CD8-positive, alpha-beta memory T cell (primary cell): ENCODE data around the gene SCAPER. TPM values are rescaled to one million over a fixed set of nuclear protein-coding genes. Genes with fewer than 3 reads are reported as not detected.

ENCODE experiments used
- CTCF ChIA-PET: fragments of 350-600 bp; sonication (Branson Sonifier 250); formaldehyde crosslinking; loops from one replicate; lab custom pipeline; 2021; ENCODE audit warnings: antibody characterized with exemption; lab: Charles Lee
- POLR2A ChIA-PET: fragments of 350-600 bp; sonication (Branson Sonifier 250); formaldehyde crosslinking; loops from one replicate; lab custom pipeline; 2021; ENCODE audit warnings: antibody characterized with exemption; lab: Charles Lee
- DNase-seq, 5 donors: peaks; one replicate each; pipeline versions ENCODE4 v3.0.0 to v3.0.0-alpha.2; 2020 to 2022; ENCODE audit warnings: mixed read lengths in 1 of 5
- H3K27ac ChIP-seq: one replicate; pipeline ENCODE4 v1.7.0; 2013; ENCODE audit warnings: low read depth, mild to moderate bottlenecking, low read length, moderate library complexity
- H3K27me3 ChIP-seq: 2 replicates; pipeline ENCODE4 v1.7.0; 2013; ENCODE audit warnings: low read length, mild to moderate bottlenecking; ENCODE audit not compliant: insufficient read depth, poor library complexity, severe bottlenecking
- H3K36me3 ChIP-seq: 2 replicates; pipeline ENCODE4 v1.7.0; 2013; ENCODE audit warnings: mild to moderate bottlenecking, low read length, moderate library complexity; ENCODE audit not compliant: insufficient read depth
- H3K4me1 ChIP-seq: 2 replicates; pipeline ENCODE4 v1.7.0; 2013; ENCODE audit warnings: mild to moderate bottlenecking, low read length, moderate library complexity; ENCODE audit not compliant: insufficient read depth
- H3K4me3 ChIP-seq: 2 replicates; pipeline ENCODE4 v1.7.0; 2013; ENCODE audit warnings: mild to moderate bottlenecking, low read length
- H3K9me3 ChIP-seq: 2 replicates; pipeline ENCODE4 v1.7.0; 2013; ENCODE audit warnings: mild to moderate bottlenecking, low read length
- H3K27ac Mint-ChIP-seq, 8 donors: one replicate each; pipeline ENCODE4 v1.8.0; 2020 to 2021; ENCODE audit warnings: mixed read lengths in 8 of 8, mild to moderate bottlenecking in 6 of 8, inconsistent platforms in 3 of 8, moderate library complexity in 3 of 8
- H3K27me3 Mint-ChIP-seq, 2 donors: one replicate each; pipeline ENCODE4 v1.8.0; 2020 to 2021; ENCODE audit warnings: mixed read lengths in 2 of 2, mild to moderate bottlenecking in 1 of 2, moderate library complexity in 1 of 2
- H3K36me3 Mint-ChIP-seq, 3 donors: one replicate each; pipeline ENCODE4 v1.8.0; 2020 to 2021; ENCODE audit warnings: mixed read lengths in 3 of 3, inconsistent platforms in 1 of 3, mild to moderate bottlenecking in 1 of 3
- H3K4me1 Mint-ChIP-seq, 3 donors: one replicate each; pipeline ENCODE4 v1.8.0; 2020 to 2021; ENCODE audit warnings: mixed read lengths in 3 of 3, inconsistent platforms in 1 of 3, mild to moderate bottlenecking in 1 of 3
- H3K4me3 Mint-ChIP-seq, 7 donors: one replicate each; pipeline ENCODE4 v1.8.0; 2020 to 2021; ENCODE audit warnings: mixed read lengths in 7 of 7, mild to moderate bottlenecking in 6 of 7, moderate library complexity in 4 of 7, inconsistent platforms in 2 of 7
- H3K9me3 Mint-ChIP-seq, 5 donors: one replicate each; pipeline ENCODE4 v1.8.0; 2020 to 2022; ENCODE audit warnings: mixed read lengths in 5 of 5, mild to moderate bottlenecking in 3 of 5, moderate library complexity in 2 of 5, inconsistent platforms in 1 of 5
- polyA plus RNA-seq: library from polyadenylated mRNA; unstranded; fragments of 300-500 nt; fragmentation: Illumina TruSeq; gene quantifications from one replicate; pipeline ENCODE4 v1.2.3, GENCODE V29; 2021
- total RNA-seq, 2 experiments: library from RNA; stranded (reverse); gene quantifications; one replicate each; pipeline ENCODE4 v1.2.3, GENCODE V29; 2021

The SCAPER gene
- total and polyA plus RNA-seq, 3 experiments from 2014 or later = 15.5 to 26.6 (median 16.0) TPM

DNA sequence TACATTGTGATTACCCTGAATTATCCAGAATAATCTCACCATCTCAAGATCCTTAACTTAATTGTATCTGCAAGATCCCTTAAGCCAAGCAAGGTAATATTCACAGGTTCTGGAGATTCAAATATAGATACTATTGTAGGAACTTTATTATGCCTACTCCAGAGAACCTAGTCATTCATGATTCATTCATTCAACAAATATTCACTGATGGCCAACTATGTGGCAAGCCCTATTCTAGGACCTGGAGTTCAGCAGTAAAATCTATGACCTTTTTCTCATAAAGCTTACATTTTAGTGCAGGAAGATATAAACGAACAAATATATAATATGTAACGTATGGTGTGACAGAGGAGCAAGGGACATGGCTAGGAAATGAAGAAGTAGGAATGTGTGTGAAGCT lies 519.0 kb downstream of the SCAPER start:
- no peaks in the 10 kb centered on the region for H3K9me3 ChIP-seq
- no peaks in the 10 kb centered on the region for H3K27me3 ChIP-seq

GRCh38 chr15:76384409-76384808 lies 520.7 kb downstream of the SCAPER start:
- POLR2A ChIA-PET = no interaction called here
- H3K27me3 Mint-ChIP-seq = no peaks in the 10 kb centered on the region
- CTCF ChIA-PET = no interaction called here
- no peaks in the 10 kb centered on the region for H3K27me3 ChIP-seq
- no peak overlapping the region for H3K4me3 ChIP-seq
- no peak overlapping the region for H3K27ac Mint-ChIP-seq
- no peak overlapping the region for H3K4me3 Mint-ChIP-seq
- no peak for DNase-seq
- H3K9me3 Mint-ChIP-seq = no peaks in the 10 kb centered on the region
- no peak overlapping the region for H3K27ac ChIP-seq
- H3K36me3 Mint-ChIP-seq = peaks cover 14 to 33% (median 30%) of the 10 kb centered on the region in 3 donors
- no peaks in the 10 kb centered on the region for H3K36me3 ChIP-seq
- no peaks in the 10 kb centered on the region for H3K4me1 Mint-ChIP-seq
- H3K4me1 ChIP-seq = no peaks in the 10 kb centered on the region
- no peaks in the 10 kb centered on the region for H3K9me3 ChIP-seq

More for the DNA sequence above, 519.0 kb downstream of the SCAPER start:
- H3K9me3 Mint-ChIP-seq = no peaks in the 10 kb centered on the region
- no peak for DNase-seq
- no peaks in the 10 kb centered on the region for H3K4me1 Mint-ChIP-seq
- Histone ChIP-seq H3K27ac (no peak overlapping the region), H3K36me3 (no peaks in the 10 kb centered on the region), H3K4me3 (no peak overlapping the region), H3K4me1 (no peaks in the 10 kb centered on the region)
- peaks cover 8 to 24% (median 19%) of the 10 kb centered on the region in 3 donors for H3K36me3 Mint-ChIP-seq
- no peak overlapping the region for H3K4me3 Mint-ChIP-seq
- ChIA-PET POLR2A (no interaction called here), CTCF (no interaction called here)
- H3K27ac Mint-ChIP-seq = no peak overlapping the region
- H3K27me3 Mint-ChIP-seq = peaks cover 0 to 3% of the 10 kb centered on the region in 2 donors

GRCh38 chr15:76382987-76383728 lies 522.0 kb downstream of the SCAPER start:
- no peak for DNase-seq
- no peaks in the 10 kb centered on the region for H3K9me3 ChIP-seq
- H3K36me3 ChIP-seq = no peaks in the 10 kb centered on the region
- ChIA-PET POLR2A (interaction anchor here (0.6 kb wide), 1 partner anchor 39 kb away, joined by 3 read pairs; no protein-coding TSS in a partner anchor), CTCF (no interaction called here)
- peaks cover 11 to 34% (median 31%) of the 10 kb centered on the region in 3 donors for H3K36me3 Mint-ChIP-seq
- H3K27ac Mint-ChIP-seq = no peak overlapping the region
- H3K27me3 ChIP-seq = no peaks in the 10 kb centered on the region
- no peaks in the 10 kb centered on the region for H3K4me1 Mint-ChIP-seq
- no peaks in the 10 kb centered on the region for H3K27me3 Mint-ChIP-seq
- H3K4me3 ChIP-seq = no peak overlapping the region
- no peaks in the 10 kb centered on the region for H3K4me1 ChIP-seq
- H3K4me3 Mint-ChIP-seq = no peak overlapping the region
- no peak overlapping the region for H3K27ac ChIP-seq
- no peaks in the 10 kb centered on the region for H3K9me3 Mint-ChIP-seq

GRCh38 chr15:76381366-76381765 lies 523.8 kb downstream of the SCAPER start:
- no peak for DNase-seq
- no peak overlapping the region for H3K4me3 ChIP-seq
- POLR2A ChIA-PET = no interaction called here
- Mint-ChIP-seq H3K9me3 (no peaks in the 10 kb centered on the region), H3K4me1 (no peaks in the 10 kb centered on the region), H3K27me3 (no peaks in the 10 kb centered on the region), H3K36me3 (peaks cover 11 to 30% (median 27%) of the 10 kb centered on the region in 3 donors), H3K4me3 (no peak overlapping the region), H3K27ac (no peak overlapping the region)
- CTCF ChIA-PET = no interaction called here
- no peaks in the 10 kb centered on the region for H3K27me3 ChIP-seq
- no peaks in the 10 kb centered on the region for H3K9me3 ChIP-seq
- no peaks in the 10 kb centered on the region for H3K4me1 ChIP-seq
- H3K36me3 ChIP-seq = no peaks in the 10 kb centered on the region
- no peak overlapping the region for H3K27ac ChIP-seq

DNA sequence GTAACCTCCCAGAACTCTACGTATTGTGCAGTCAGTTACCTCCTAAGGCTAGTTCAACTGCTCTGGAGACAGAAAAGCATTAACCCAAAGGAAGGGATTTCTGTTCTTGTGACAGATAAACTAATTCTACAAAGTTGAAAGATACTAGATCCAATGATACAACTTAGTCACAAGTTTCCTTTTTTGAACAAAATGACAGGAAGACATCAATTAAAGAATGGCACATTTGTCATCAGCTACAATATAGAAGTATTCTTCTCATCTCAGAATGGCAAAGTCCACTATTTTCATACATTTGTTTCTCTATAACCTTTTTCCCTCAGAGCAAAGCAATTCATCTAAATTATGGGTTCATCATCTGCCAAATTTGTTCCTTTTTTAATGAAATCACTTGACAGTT lies 524.9 kb downstream of the SCAPER start:
- no peaks in the 10 kb centered on the region for H3K9me3 Mint-ChIP-seq
- H3K27me3 ChIP-seq = no peaks in the 10 kb centered on the region
- ChIA-PET CTCF (no interaction called here), POLR2A (no interaction called here)
- peaks cover 11 to 33% (median 26%) of the 10 kb centered on the region in 3 donors for H3K36me3 Mint-ChIP-seq
- H3K4me3 ChIP-seq = no peak overlapping the region
- no peaks in the 10 kb centered on the region for H3K4me1 ChIP-seq
- H3K27ac Mint-ChIP-seq = no peak overlapping the region
- H3K27me3 Mint-ChIP-seq = no peaks in the 10 kb centered on the region
- no peaks in the 10 kb centered on the region for H3K4me1 Mint-ChIP-seq
- no peaks in the 10 kb centered on the region for H3K36me3 ChIP-seq
- DNase-seq = no peak
- no peak overlapping the region for H3K4me3 Mint-ChIP-seq
- H3K27ac ChIP-seq = no peak overlapping the region
- H3K9me3 ChIP-seq = no peaks in the 10 kb centered on the region

- Histone ChIP-seq H3K4me3 (no peak overlapping the region), H3K36me3 (no peaks in the 10 kb centered on the region), H3K4me1 (no peaks in the 10 kb centered on the region), H3K27me3 (no peaks in the 10 kb centered on the region), H3K27ac (no peak overlapping the region), H3K9me3 (no peaks in the 10 kb centered on the region)
- CTCF ChIA-PET = interaction anchor here (1.5 kb wide), 1 partner anchor 10 kb away, joined by 4 read pairs; no protein-coding TSS in a partner anchor
- Mint-ChIP-seq H3K27me3 (no peaks in the 10 kb centered on the region), H3K27ac (no peak overlapping the region), H3K4me1 (no peaks in the 10 kb centered on the region), H3K36me3 (peaks cover 11 to 38% (median 25%) of the 10 kb centered on the region in 3 donors), H3K9me3 (no peaks in the 10 kb centered on the region), H3K4me3 (no peak overlapping the region)
- DNase-seq = no peak
- POLR2A ChIA-PET = no interaction called here
Measured at GRCh38 chr15:76378691-76379090, 526.4 kb downstream of the SCAPER start.

DNA sequence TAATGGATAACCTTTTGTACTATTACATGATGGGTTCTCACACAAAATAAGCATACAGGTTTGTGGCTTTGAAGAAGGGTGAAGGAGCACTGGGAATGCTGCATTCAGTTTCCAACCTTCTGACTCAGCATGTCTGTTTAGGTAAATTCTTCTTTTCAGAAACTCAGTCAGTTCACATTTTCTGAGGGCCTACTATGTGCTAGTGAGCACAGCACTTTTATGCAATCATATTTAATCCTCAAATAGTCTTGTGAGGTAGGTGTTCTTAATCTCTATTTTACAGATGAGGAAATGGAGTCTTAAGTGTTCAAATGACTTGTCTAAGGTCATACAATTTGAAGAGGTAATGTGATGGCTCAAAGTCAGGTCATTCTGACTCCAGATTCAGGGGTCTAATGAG lies 527.4 kb downstream of the SCAPER start:
- ChIA-PET POLR2A (no interaction called here), CTCF (no interaction called here)
- H3K4me3 ChIP-seq = no peak overlapping the region
- Mint-ChIP-seq H3K27ac (no peak overlapping the region), H3K9me3 (no peaks in the 10 kb centered on the region), H3K27me3 (no peaks in the 10 kb centered on the region), H3K4me3 (no peak overlapping the region), H3K4me1 (no peaks in the 10 kb centered on the region), H3K36me3 (peaks cover 14 to 44% (median 27%) of the 10 kb centered on the region in 3 donors)
- H3K27me3 ChIP-seq = no peaks in the 10 kb centered on the region
- H3K36me3 ChIP-seq = no peaks in the 10 kb centered on the region
- no peaks in the 10 kb centered on the region for H3K4me1 ChIP-seq
- H3K27ac ChIP-seq = no peak overlapping the region
- DNase-seq = no peak
- no peaks in the 10 kb centered on the region for H3K9me3 ChIP-seq

- no peaks in the 10 kb centered on the region for H3K27me3 Mint-ChIP-seq
- H3K36me3 ChIP-seq = no peaks in the 10 kb centered on the region
- no peaks in the 10 kb centered on the region for H3K9me3 ChIP-seq
- no peak overlapping the region for H3K4me3 ChIP-seq
- ChIA-PET POLR2A (no interaction called here), CTCF (no interaction called here)
- DNase-seq = no peak
- no peaks in the 10 kb centered on the region for H3K27me3 ChIP-seq
- no peaks in the 10 kb centered on the region for H3K9me3 Mint-ChIP-seq
- H3K4me1 ChIP-seq = no peaks in the 10 kb centered on the region
- peaks cover 18 to 49% (median 28%) of the 10 kb centered on the region in 3 donors for H3K36me3 Mint-ChIP-seq
- H3K27ac ChIP-seq = no peak overlapping the region
- no peaks in the 10 kb centered on the region for H3K4me1 Mint-ChIP-seq
- H3K27ac Mint-ChIP-seq = no peak overlapping the region
- no peak overlapping the region for H3K4me3 Mint-ChIP-seq
Measured at GRCh38 chr15:76377217-76377616, 527.9 kb downstream of the SCAPER start.
